Esophagus squamous epithelium (tissue), 4 donors: Measurements from ENCODE around the gene DEPDC5.

Experiments used
- POLR2A ChIP-seq, 4 donors: fragments of 450-650 bp; IDR thresholded peaks; one replicate each; pipeline ENCODE4 v1.6.1; 2017; ENCODE audit warnings: antibody characterized with exemption in 4 of 4, mild to moderate bottlenecking in 4 of 4, moderate library complexity in 3 of 4
- TF ChIP-seq, protein P1 (sequence below), 6 experiments: fragments of 450-650 bp in 4 of 6; fragments of 200-600 bp in 2 of 6; sonication (generic) in 2 of 6; IDR thresholded peaks; one replicate each; pipeline ENCODE4 v1.5.1; 2016 to 2019; ENCODE audit warnings: antibody characterized with exemption in 6 of 6, mild to moderate bottlenecking in 4 of 6, moderate library complexity in 4 of 6

DNA sequence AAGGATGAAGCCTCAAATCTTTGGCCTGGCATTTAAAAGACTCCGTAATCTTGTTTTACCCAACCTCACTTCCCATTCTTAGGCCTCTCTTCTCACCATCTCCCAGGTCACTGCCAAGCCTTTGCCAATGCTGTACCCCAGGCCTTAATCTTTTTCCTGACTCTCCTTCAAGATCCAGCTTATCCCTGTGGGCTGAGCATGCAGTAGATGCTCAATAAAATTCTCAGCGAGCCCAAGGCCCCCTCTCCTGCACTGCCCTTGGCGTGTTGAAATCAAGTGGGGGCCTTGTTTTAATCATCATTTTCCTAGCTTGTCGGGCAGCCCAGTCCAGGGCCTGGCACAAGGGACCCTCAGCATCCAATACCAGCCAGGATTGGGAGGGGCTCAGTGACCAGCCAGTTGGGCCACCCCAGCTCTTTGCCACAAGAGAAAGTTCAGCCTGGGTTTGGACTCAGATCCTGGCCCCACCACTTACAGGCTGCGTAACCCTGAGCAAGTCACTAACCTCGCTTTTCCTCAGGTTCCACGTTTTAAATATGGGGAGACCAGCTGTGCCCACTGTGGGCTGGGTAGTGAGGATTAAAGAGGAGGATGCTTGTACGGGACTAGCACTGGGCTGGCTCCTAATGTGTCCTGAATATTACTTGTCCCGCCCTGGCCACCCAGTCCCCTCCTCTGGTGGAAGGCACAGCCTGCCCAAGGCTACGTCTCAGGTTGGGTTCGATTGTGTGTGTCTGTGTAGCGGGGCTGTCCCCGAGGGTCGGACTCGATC is 189.6 kb downstream of the DEPDC5 start:
- no peak for TF ChIP-seq POLR2A (IDR thresholded peaks at IDR 0.05)
- TF ChIP-seq, protein P1, sequence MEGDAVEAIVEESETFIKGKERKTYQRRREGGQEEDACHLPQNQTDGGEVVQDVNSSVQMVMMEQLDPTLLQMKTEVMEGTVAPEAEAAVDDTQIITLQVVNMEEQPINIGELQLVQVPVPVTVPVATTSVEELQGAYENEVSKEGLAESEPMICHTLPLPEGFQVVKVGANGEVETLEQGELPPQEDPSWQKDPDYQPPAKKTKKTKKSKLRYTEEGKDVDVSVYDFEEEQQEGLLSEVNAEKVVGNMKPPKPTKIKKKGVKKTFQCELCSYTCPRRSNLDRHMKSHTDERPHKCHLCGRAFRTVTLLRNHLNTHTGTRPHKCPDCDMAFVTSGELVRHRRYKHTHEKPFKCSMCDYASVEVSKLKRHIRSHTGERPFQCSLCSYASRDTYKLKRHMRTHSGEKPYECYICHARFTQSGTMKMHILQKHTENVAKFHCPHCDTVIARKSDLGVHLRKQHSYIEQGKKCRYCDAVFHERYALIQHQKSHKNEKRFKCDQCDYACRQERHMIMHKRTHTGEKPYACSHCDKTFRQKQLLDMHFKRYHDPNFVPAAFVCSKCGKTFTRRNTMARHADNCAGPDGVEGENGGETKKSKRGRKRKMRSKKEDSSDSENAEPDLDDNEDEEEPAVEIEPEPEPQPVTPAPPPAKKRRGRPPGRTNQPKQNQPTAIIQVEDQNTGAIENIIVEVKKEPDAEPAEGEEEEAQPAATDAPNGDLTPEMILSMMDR (IDR thresholded peaks at IDR 0.05) = no peak
